Lung (tissue), 12 donors: ENCODE results near the gene GOLGA1. TPM values are rescaled to one million over a fixed set of nuclear protein-coding genes. Genes with fewer than 3 reads are reported as not detected.

Source experiments
- ATAC-seq: fragments of 200-7000 bp; cut with Tn5 transposase; one replicate; pipeline ENCODE4 v1.9.1; 2020; ENCODE audit warnings: moderate number of reproducible peaks; ENCODE audit not compliant: insufficient read depth, low FRiP score
- DNase-seq, 3 donors: peaks; one replicate each; pipeline ENCODE4 v3.0.0-alpha.2; 2013 to 2017
- H3K27ac ChIP-seq, 2 donors: one replicate each; pipeline ENCODE4 v1.5.1; 2013; ENCODE audit warnings: mild to moderate bottlenecking in 2 of 2, moderate library complexity in 2 of 2, control low read depth in 1 of 2, inconsistent platforms in 1 of 2, low read depth in 1 of 2, low read length in 1 of 2
- H3K27me3 ChIP-seq, 3 donors: one replicate each; pipeline ENCODE4 v1.5.1; 2013; ENCODE audit warnings: low read length in 2 of 3; ENCODE audit not compliant: control insufficient read depth in 3 of 3, insufficient read depth in 3 of 3
- H3K36me3 ChIP-seq, 4 donors: one replicate each; pipeline ENCODE4 v1.5.1; 2013; ENCODE audit warnings: low read length in 4 of 4, mild to moderate bottlenecking in 1 of 4, moderate library complexity in 1 of 4; ENCODE audit not compliant: control insufficient read depth in 4 of 4, insufficient read depth in 4 of 4
- H3K4me1 ChIP-seq, 5 donors: one replicate each; pipeline ENCODE4 v1.5.1; 2013; ENCODE audit warnings: low read length in 5 of 5, mild to moderate bottlenecking in 2 of 5, moderate library complexity in 1 of 5; ENCODE audit not compliant: control insufficient read depth in 5 of 5, insufficient read depth in 5 of 5
- H3K4me3 ChIP-seq: one replicate; pipeline ENCODE4 v1.5.1; 2013; ENCODE audit warnings: mild to moderate bottlenecking, control low read depth, moderate library complexity
- H3K9ac ChIP-seq, 2 donors: one replicate each; pipeline ENCODE4 v1.5.1; 2013; ENCODE audit warnings: low read length in 2 of 2, control low read depth in 1 of 2; ENCODE audit not compliant: insufficient read depth in 1 of 2
- H3K9me3 ChIP-seq, 4 donors: one replicate each; pipeline ENCODE4 v1.5.1; 2013; ENCODE audit warnings: low read length in 3 of 4, mild to moderate bottlenecking in 1 of 4, moderate library complexity in 1 of 4; ENCODE audit not compliant: control insufficient read depth in 4 of 4, insufficient read depth in 3 of 4
- WGBS, 2 donors: extraction: QIAGEN DNeasy Blood & Tissue Kit; methylation state at CpG; one replicate each; pipeline ENCODE4 v1.1.7; 2013; 5-methylcytosine and 5-hydroxymethylcytosine counted together
- polyA plus RNA-seq, 2 donors: library from polyadenylated mRNA; stranded (reverse); fragments of 200-250 nt; gene quantifications; one replicate each; pipeline ENCODE4 v1.2.1, GENCODE V29; 2013
- total RNA-seq, 2 donors: library from RNA; depleted of rRNA in 1 of 2; stranded (reverse); fragments of >200 nt in 1 of 2; gene quantifications; one replicate each; pipeline ENCODE4 v1.2.1, GENCODE V29; 2014 to 2021
- TF ChIP-seq, protein P1 (sequence below): IDR thresholded peaks from 2 replicates; pipeline ENCODE4 v1.5.1; 2012; ENCODE audit warnings: mild to moderate bottlenecking; ENCODE audit errors: control extremely low read depth, extremely low read depth
- donor health status: control.
- donor health status: control.
- donor health status: Bipolar disorder and iron deficiency.
- donor health status: healthy.
- donor health status: DM: yes; HTN: yes; CAD: no.

GOLGA1 gene
- total and polyA plus RNA-seq, 4 donors, result 6.2 to 20.4 (median 12.3) TPM

DNA sequence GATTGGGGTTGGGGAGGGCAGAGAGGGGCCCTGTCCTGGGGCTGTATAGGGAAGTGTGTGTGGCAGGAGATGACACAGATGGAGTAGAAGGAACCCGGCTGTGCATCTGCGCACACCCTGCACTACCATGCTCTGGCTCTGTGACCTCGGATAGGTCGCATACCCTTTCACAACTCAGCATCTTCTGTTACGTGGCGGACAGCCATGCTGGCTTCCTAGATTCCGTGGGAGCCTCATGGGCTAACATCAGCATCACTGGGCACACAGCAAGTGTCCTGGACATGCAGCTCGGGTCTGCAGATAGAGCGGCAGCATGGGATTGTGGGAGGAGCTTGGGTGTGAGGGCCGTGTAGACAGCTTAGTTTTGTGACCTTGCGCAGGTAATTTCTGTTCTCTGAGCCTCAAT, 69.7 kb downstream of the GOLGA1 start:
- Histone ChIP-seq H3K4me1 (peaks cover 8 to 24% (median 19%) of the 10 kb centered on the region in 5 donors), H3K27ac (no peak overlapping the region), H3K27me3 (no peaks in the 10 kb centered on the region), H3K36me3 (peaks cover 8 to 22% (median 20%) of the 10 kb centered on the region in 4 donors), H3K4me3 (no peak overlapping the region), H3K9me3 (no peaks in the 10 kb centered on the region), H3K9ac (no peak overlapping the region)
- DNase-seq (no peak), ATAC-seq (no peak)
- TF ChIP-seq, protein P1, sequence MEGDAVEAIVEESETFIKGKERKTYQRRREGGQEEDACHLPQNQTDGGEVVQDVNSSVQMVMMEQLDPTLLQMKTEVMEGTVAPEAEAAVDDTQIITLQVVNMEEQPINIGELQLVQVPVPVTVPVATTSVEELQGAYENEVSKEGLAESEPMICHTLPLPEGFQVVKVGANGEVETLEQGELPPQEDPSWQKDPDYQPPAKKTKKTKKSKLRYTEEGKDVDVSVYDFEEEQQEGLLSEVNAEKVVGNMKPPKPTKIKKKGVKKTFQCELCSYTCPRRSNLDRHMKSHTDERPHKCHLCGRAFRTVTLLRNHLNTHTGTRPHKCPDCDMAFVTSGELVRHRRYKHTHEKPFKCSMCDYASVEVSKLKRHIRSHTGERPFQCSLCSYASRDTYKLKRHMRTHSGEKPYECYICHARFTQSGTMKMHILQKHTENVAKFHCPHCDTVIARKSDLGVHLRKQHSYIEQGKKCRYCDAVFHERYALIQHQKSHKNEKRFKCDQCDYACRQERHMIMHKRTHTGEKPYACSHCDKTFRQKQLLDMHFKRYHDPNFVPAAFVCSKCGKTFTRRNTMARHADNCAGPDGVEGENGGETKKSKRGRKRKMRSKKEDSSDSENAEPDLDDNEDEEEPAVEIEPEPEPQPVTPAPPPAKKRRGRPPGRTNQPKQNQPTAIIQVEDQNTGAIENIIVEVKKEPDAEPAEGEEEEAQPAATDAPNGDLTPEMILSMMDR, result no peak
- 66 to 72% methylated on average over 11 of the region's 11 CpGs for WGBS, 2 donors

DNA sequence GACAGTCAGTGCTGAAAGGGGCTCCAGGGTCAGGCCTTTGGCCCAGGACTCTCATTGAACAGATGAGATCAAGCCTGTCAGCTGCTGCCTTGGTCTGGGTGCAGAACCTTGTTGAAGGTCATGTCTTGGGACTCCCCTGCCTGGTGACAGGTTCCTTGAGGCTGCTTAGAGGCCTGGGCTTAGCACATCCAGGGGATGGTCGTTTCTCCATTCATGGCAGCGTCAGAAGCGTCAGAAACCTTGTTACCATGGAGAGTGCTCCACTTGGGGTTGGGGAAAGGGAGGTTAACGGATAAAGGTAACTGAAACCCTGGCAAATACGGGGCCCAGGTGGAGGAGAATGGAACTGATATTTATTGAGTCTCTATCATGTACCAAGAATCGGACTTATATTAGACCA, 70.2 kb downstream of the GOLGA1 start:
- Histone ChIP-seq H3K9me3 (no peaks in the 10 kb centered on the region), H3K36me3 (peaks cover 8 to 21% (median 17%) of the 10 kb centered on the region in 4 donors), H3K9ac (peak overlapping the region; percentile 39 to 66), H3K27ac (peak overlapping the region; percentile 94), H3K4me3 (peak overlapping the region; percentile 92), H3K27me3 (no peaks in the 10 kb centered on the region), H3K4me1 (peaks cover 8 to 24% (median 19%) of the 10 kb centered on the region in 5 donors)
- TF ChIP-seq, protein P1, result no peak
- whole genome bisulfite sequencing, 2 donors, result 48 to 51% methylated on average over 6 of the region's 6 CpGs
- DNase-seq, result no peak
- no peak for ATAC-seq

DNA sequence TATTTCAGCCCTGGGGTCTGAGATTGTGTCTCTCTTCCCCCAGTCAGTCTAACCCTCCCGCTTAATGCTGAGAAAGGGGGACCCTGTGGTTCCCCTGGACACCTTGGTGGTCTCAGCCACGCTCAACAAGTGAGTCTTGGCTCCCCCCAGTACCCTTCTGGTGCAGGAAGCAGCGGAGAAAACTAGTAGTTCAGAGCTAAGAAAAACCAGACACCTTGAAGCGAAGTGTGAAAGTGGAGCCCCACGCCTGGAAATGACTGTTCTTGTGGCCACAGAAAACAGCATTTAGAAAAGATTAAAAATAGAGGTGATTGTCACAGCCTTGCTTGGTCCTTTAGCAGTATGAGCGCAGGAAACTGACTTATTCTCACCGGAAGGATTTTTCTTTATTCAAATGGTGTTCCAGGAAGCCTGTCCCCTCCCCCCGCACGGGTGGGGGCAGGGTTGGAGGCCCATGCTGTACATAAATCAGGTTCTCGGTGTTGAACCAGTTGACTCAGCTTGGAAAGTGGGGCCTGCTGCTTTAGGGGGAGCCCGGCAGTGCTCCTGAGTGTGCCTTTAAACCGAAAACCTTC, 70.8 kb downstream of the GOLGA1 start:
- Histone ChIP-seq H3K4me1 (peaks cover 8 to 24% (median 19%) of the 10 kb centered on the region in 5 donors), H3K27me3 (no peaks in the 10 kb centered on the region), H3K4me3 (peak overlapping the region; percentile 92), H3K9ac (peak overlapping the region; percentile 39 to 66), H3K36me3 (peaks cover 3 to 14% (median 11%) of the 10 kb centered on the region in 4 donors), H3K9me3 (no peaks in the 10 kb centered on the region), H3K27ac (peak overlapping the region; percentile 94)
- TF ChIP-seq, protein P1, result no peak
- DNase-seq (peak in 1 of 3 donors; percentile 42), ATAC-seq (peak; percentile 8)
- WGBS, 2 donors, result 2 to 3% methylated on average over 12 of the region's 12 CpGs
